Caco-2 (cell line): ENCODE data around the gene TUB. TPM values are rescaled to one million over a fixed set of nuclear protein-coding genes. Genes with fewer than 3 reads are reported as not detected.

ENCODE experiments used
- BruUV-seq: library from RNA; stranded (reverse); fragments of 400-500 nt; replicated peaks from 2 replicates; lab custom pipeline; 2021; lab: Mats Ljungman, UMichigan
- CTCF ChIA-PET: fragments of 300-600 bp; sonication (Branson Sonifier 250); formaldehyde crosslinking; loops from one replicate; lab custom pipeline; 2022; ENCODE audit warnings: antibody characterized with exemption; lab: Charles Lee
- POLR2A ChIA-PET: fragments of 300-600 bp; sonication (Branson Sonifier 250); formaldehyde crosslinking; loops from one replicate; lab custom pipeline; 2022; ENCODE audit warnings: antibody characterized with exemption; lab: Charles Lee
- DNase-seq, 2 experiments: peaks; one replicate each; pipeline versions ENCODE4 v3.0.0 to v3.0.0-alpha.2; 2020 to 2022
- H3K27me3 ChIP-seq: replicated peaks from 2 replicates; pipeline ENCODE4 v1.6.0; 2011; ENCODE audit warnings: low read length; ENCODE audit not compliant: control insufficient read depth, insufficient read depth
- H3K36me3 ChIP-seq: 2 replicates; pipeline ENCODE4 v1.5.1; 2011; ENCODE audit warnings: low read length; ENCODE audit not compliant: control insufficient read depth, insufficient read depth
- H3K4me1 ChIP-seq: fragments of 250-450 bp; sonication (Bioruptor Pico); 2 replicates; pipeline ENCODE4 v1.5.1; 2020; ENCODE audit warnings: mild to moderate bottlenecking
- H3K4me3 ChIP-seq: 2 replicates; pipeline ENCODE4 v1.5.1; 2011; ENCODE audit warnings: low read depth, mild to moderate bottlenecking, control low read depth, low read length
- H3K9me3 ChIP-seq: fragments of 250-450 bp; sonication (Bioruptor Pico); 2 replicates; pipeline ENCODE4 v1.5.1; 2020; ENCODE audit warnings: mild to moderate bottlenecking, moderate library complexity
- H3K27ac Mint-ChIP-seq: one replicate; pipeline ENCODE4 v1.8.0; 2022; ENCODE audit warnings: mixed read lengths; ENCODE audit not compliant: unreplicated experiment
- H3K27me3 Mint-ChIP-seq: one replicate; pipeline ENCODE4 v1.8.0; 2022; ENCODE audit warnings: mixed read lengths; ENCODE audit not compliant: insufficient read depth, unreplicated experiment
- H3K36me3 Mint-ChIP-seq: one replicate; pipeline ENCODE4 v1.8.0; 2022; ENCODE audit warnings: mild to moderate bottlenecking, mixed read lengths; ENCODE audit not compliant: insufficient read depth, unreplicated experiment
- H3K4me1 Mint-ChIP-seq: one replicate; pipeline ENCODE4 v1.8.0; 2022; ENCODE audit warnings: low read depth, mixed read lengths; ENCODE audit not compliant: unreplicated experiment
- H3K4me3 Mint-ChIP-seq: one replicate; pipeline ENCODE4 v1.8.0; 2022; ENCODE audit warnings: mild to moderate bottlenecking, moderate library complexity, mixed read lengths; ENCODE audit not compliant: unreplicated experiment
- H3K9me3 Mint-ChIP-seq: one replicate; pipeline ENCODE4 v1.8.0; 2022; ENCODE audit warnings: mixed read lengths; ENCODE audit not compliant: unreplicated experiment
- CTCF ChIP-seq, 2 experiments: fragments of 200-600 bp in 1 of 2; IDR thresholded peaks; 1 replicate in 1 of 2; 2 replicates in 1 of 2; pipeline versions ENCODE4 v1.5.1 to v1.8.0; 2011 to 2022; ENCODE audit warnings: antibody characterized with exemption in 1 of 2, control low read depth in 1 of 2, inconsistent platforms in 1 of 2, low read depth in 1 of 2, low read length in 1 of 2, mild to moderate bottlenecking in 1 of 2, moderate library complexity in 1 of 2; ENCODE audit not compliant: insufficient read depth in 1 of 2, severe bottlenecking in 1 of 2, unreplicated experiment in 1 of 2
- intact Hi-C: fragments of 100-400 bp; cut with micrococcal nuclease; formaldehyde crosslinking; loops from one replicate; pipeline ENCODE4 v1.10.0; 2022; ENCODE audit not compliant: unreplicated experiment
- total RNA-seq: library from RNA; stranded (reverse); gene quantifications from 2 replicates; pipeline ENCODE4 v1.2.3, GENCODE V29; 2022

The TUB gene
- total RNA-seq, 1 experiment from 2014 or later = not detected

- ChIA-PET CTCF (interaction anchor here (6.5 to 7.9 kb wide), 2 partner anchors 61 to 87 kb away, joined by 77 to 103 read pairs; no protein-coding TSS in a partner anchor), POLR2A (no interaction called here)
- Histone ChIP-seq H3K9me3 (no peaks in the 10 kb centered on the region), H3K4me3 (no peak overlapping the region), H3K36me3 (no peaks in the 10 kb centered on the region), H3K27me3 (no peaks in the 10 kb centered on the region), H3K4me1 (no peaks in the 10 kb centered on the region)
- no peaks in the 10 kb centered on the region for H3K9me3 Mint-ChIP-seq
- no peak overlapping the region for H3K4me3 Mint-ChIP-seq
- DNase-seq = no peak
- no peak for TF ChIP-seq CTCF (IDR thresholded peaks at IDR 0.05; ENCODE audit: insufficient read depth in 1 of 2, low read depth in 1 of 2, low read length in 1 of 2, severe bottlenecking in 1 of 2, unreplicated experiment in 1 of 2)
- H3K36me3 Mint-ChIP-seq = no peaks in the 10 kb centered on the region
- intact Hi-C loops = loop anchor here (10.0 kb wide), 2 partner anchors 400 to 1000 kb away; no protein-coding TSS in a partner anchor
- H3K27ac Mint-ChIP-seq = no peak overlapping the region
- BruUV-seq = no TSS peak
- H3K4me1 Mint-ChIP-seq = no peaks in the 10 kb centered on the region
- peaks cover 3% of the 10 kb centered on the region for H3K27me3 Mint-ChIP-seq
These were observed 13.6 kb downstream of the TUB start for GRCh38 chr11:8094656-8095055.

GRCh38 chr11:8095371-8095770, 14.4 kb downstream of the TUB start:
- no peaks in the 10 kb centered on the region for H3K9me3 ChIP-seq
- no peaks in the 10 kb centered on the region for H3K4me1 ChIP-seq
- TF ChIP-seq CTCF (IDR thresholded peaks at IDR 0.05; ENCODE audit: insufficient read depth in 1 of 2, low read depth in 1 of 2, low read length in 1 of 2, severe bottlenecking in 1 of 2, unreplicated experiment in 1 of 2) = no peak
- peaks cover 9% of the 10 kb centered on the region for H3K27me3 Mint-ChIP-seq
- no TSS peak for BruUV-seq
- no peaks in the 10 kb centered on the region for H3K36me3 Mint-ChIP-seq
- no peaks in the 10 kb centered on the region for H3K4me1 Mint-ChIP-seq
- ChIA-PET CTCF (interaction anchor here (6.5 to 7.9 kb wide), 2 partner anchors 62 to 87 kb away, joined by 77 to 103 read pairs; no protein-coding TSS in a partner anchor), POLR2A (no interaction called here)
- intact Hi-C loops = loop anchor here (10.0 kb wide), 2 partner anchors 401 to 1001 kb away; no protein-coding TSS in a partner anchor
- H3K36me3 ChIP-seq = no peaks in the 10 kb centered on the region
- no peak overlapping the region for H3K4me3 ChIP-seq
- no peaks in the 10 kb centered on the region for H3K27me3 ChIP-seq
- no peak overlapping the region for H3K27ac Mint-ChIP-seq
- no peaks in the 10 kb centered on the region for H3K9me3 Mint-ChIP-seq
- no peak for DNase-seq
- no peak overlapping the region for H3K4me3 Mint-ChIP-seq

DNA sequence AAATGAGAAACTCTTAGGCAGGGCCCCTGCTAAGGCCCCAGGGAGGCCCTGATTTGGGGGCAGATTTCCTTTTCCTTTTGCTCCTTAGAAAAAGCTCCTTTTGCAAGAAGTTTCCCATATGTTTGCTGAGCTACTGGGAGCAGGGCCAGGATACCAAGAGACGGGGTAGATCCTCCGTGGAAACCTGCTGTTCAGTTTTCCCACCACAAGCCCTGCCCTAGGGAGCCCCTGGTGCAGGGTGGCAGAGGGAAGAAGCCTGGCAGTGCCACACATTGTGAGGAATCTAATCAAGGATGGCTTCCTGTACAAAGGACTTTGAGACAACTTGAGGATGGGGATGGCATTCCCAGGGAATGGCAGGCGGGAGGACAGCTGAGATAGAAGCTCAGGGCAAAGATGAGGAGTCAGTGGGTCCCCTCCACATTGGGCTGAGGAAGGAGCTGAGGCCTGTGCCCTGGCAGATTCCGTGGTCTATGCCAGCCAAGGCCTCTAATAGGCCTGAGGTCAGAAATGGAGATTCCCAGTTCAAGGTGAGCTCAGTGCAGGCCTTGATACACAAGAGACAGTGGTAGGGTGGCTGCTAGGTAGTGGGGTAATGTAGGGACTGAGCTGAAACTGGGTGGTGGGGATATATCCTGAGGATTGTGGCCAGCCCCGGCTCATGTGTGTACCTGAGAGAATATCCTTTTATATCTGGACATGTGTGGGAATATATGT, 15.0 kb downstream of the TUB start:
- Mint-ChIP-seq H3K4me3 (no peak overlapping the region), H3K27me3 (peaks cover 9% of the 10 kb centered on the region), H3K36me3 (no peaks in the 10 kb centered on the region), H3K4me1 (no peaks in the 10 kb centered on the region), H3K27ac (no peak overlapping the region), H3K9me3 (no peaks in the 10 kb centered on the region)
- Histone ChIP-seq H3K9me3 (no peaks in the 10 kb centered on the region), H3K4me1 (no peaks in the 10 kb centered on the region), H3K27me3 (no peaks in the 10 kb centered on the region), H3K36me3 (no peaks in the 10 kb centered on the region), H3K4me3 (no peak overlapping the region)
- BruUV-seq = no TSS peak
- no peak for DNase-seq
- ChIA-PET CTCF (interaction anchor here (0.6 to 7.9 kb wide), 3 partner anchors 62 to 88 kb away, joined by 3 to 103 read pairs (median 77); no protein-coding TSS in a partner anchor), POLR2A (no interaction called here)
- TF ChIP-seq CTCF (IDR thresholded peaks at IDR 0.05; ENCODE audit: insufficient read depth in 1 of 2, low read depth in 1 of 2, low read length in 1 of 2, severe bottlenecking in 1 of 2, unreplicated experiment in 1 of 2) = no peak
- intact Hi-C loops = loop anchor here (10.0 kb wide), 2 partner anchors 401 to 1001 kb away; no protein-coding TSS in a partner anchor
